OCI-LY3 (cell line): ENCODE results near the gene IMPDH2.

Source experiments
- CTCF ChIP-seq: fragments of 200-600, 300-600 bp; sonication (generic); IDR thresholded peaks from 2 replicates; pipeline ENCODE4 v1.5.1; 2014; ENCODE audit warnings: antibody characterized with exemption, low read length, low read depth
- EZH2phosphoT487 ChIP-seq: fragments of 200-600 bp; shearing (Covaris generic); IDR thresholded peaks from 2 replicates; pipeline ENCODE4 v1.6.1; 2018; ENCODE audit warnings: antibody characterized with exemption, mixed run types, low read depth

GRCh38 chr3:49020330-49021212 lies 8.6 kb downstream of the IMPDH2 start:
- TF ChIP-seq CTCF (peak; percentile 12; the same call in 1 of the 2 replicates), EZH2phosphoT487 (no peak)
